Measurements from ENCODE around the gene AMPH.
"Not testable (repeated sequence)": the region's sequence is repeated elsewhere in the genome, so short reads cannot be mapped to it uniquely, and the experiment has no call there.

AMPH gene

DNA sequence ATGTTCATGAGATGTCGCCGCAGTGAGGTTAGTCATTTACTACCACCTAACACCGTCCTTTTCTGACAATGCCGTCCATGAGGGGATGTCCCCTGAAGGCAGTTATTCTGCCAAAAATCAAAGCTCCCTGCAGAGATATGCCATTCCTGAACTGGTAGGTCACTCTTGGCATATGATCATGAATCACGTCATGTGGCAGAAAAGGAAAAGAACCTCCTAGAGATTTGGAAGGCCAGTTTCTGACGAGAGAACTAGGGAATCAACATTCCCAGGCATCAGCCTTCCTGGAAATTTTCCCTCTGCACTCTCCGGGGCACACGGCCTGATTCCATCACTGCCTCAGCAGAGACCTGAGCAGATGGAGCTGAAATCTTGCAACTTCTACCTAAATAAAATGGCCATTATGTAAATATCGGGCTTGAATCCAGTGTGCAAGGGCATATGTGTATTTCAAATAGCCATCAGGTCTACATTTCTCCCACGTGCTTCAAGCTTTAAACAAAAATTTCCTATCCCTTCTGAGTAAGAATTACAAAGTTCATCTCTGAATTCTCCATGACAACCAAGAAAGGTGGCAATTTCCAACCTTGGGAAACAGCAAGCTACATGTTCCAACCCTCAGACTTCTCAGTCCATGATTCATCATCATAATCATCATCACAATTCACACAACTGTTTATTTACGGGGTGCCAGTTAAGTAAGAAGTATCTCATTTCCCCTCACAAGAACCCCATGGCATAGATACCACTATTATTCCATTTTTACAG, 46.5 kb downstream of the AMPH start:
- Mint-ChIP-seq H3K9me3 (no peaks in the 10 kb centered on the region), H3K4me1 (ENCODE audit: low read depth) (no peaks in the 10 kb centered on the region), H3K4me3 (no peak overlapping the region), H3K27me3 (ENCODE audit: low read depth) (no peaks in the 10 kb centered on the region), H3K27ac (no peak overlapping the region), H3K36me3 (ENCODE audit: low read depth) (no peaks in the 10 kb centered on the region)

DNA sequence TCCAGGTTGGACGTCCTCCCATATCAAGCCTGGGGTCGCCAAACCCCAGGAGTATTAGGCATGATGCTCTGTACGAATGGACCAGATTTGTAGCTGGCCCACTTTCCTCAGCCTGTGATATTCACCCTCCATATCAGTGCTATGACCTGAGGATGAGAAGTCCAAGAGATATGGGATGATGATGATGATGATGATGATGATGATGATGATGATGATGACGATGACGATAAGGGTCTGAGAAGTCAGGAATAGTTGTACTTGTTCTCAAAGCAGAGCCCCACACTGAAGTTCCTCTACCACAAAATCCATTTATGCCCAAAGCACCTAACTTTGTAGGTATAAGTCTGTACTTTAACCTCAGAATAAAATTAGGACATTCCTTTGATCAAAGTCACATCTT, 50.7 kb downstream of the AMPH start:
- H3K4me1 Mint-ChIP-seq (ENCODE audit: low read depth), result no peaks in the 10 kb centered on the region
- peaks cover 15% of the 10 kb centered on the region for H3K9me3 Mint-ChIP-seq
- no peaks in the 10 kb centered on the region for H3K36me3 Mint-ChIP-seq (ENCODE audit: low read depth)
- no peak overlapping the region for H3K4me3 Mint-ChIP-seq
- H3K27ac Mint-ChIP-seq, result no peak overlapping the region
- no peaks in the 10 kb centered on the region for H3K27me3 Mint-ChIP-seq (ENCODE audit: low read depth)

- no peaks in the 10 kb centered on the region for H3K27me3 Mint-ChIP-seq (ENCODE audit: low read depth)
- H3K4me1 Mint-ChIP-seq (ENCODE audit: low read depth), result no peaks in the 10 kb centered on the region
- H3K27ac Mint-ChIP-seq, result no peak overlapping the region
- peaks cover 18% of the 10 kb centered on the region for H3K9me3 Mint-ChIP-seq
- H3K4me3 Mint-ChIP-seq, result no peak overlapping the region
- H3K36me3 Mint-ChIP-seq (ENCODE audit: low read depth), result no peaks in the 10 kb centered on the region
Observed at GRCh38 chr7:38574086-38574485, 57.1 kb downstream of the AMPH start.

DNA sequence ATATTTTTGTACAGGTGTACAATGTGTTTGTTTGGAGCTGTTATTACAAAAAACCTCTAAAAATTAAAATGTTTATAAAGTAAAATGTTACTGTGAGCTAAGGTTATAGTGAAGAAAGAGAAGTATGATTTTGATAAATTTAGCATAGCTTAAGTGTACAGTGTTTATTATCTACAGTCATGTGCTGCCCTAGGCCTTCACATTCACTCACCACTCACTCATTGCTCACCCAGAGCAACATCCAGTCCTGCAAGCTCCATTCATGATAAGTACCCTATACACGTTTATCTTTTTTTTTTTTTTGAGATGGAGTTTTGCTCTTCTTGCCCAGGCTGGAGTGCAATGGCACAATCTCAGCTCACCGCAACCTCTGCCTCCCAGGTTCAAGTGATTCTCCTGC, 59.6 kb downstream of the AMPH start:
- H3K27me3 Mint-ChIP-seq (ENCODE audit: low read depth); H3K27ac Mint-ChIP-seq: not testable (repeated sequence)
- H3K9me3 Mint-ChIP-seq, result peaks cover 14% of the 10 kb centered on the region

GRCh38 chr7:38568497-38568896, 62.7 kb downstream of the AMPH start:
- Mint-ChIP-seq H3K27me3 (ENCODE audit: low read depth) (no peaks in the 10 kb centered on the region), H3K4me3 (no peak overlapping the region), H3K9me3 (no peaks in the 10 kb centered on the region), H3K27ac (no peak overlapping the region), H3K4me1 (ENCODE audit: low read depth) (no peaks in the 10 kb centered on the region), H3K36me3 (ENCODE audit: low read depth) (no peaks in the 10 kb centered on the region)

More for the DNA sequence above, 59.6 kb downstream of the AMPH start:
- H3K4me1 Mint-ChIP-seq (ENCODE audit: low read depth); H3K4me3 Mint-ChIP-seq; H3K36me3 Mint-ChIP-seq (ENCODE audit: low read depth): not testable (repeated sequence)

GRCh38 chr7:38565289-38565688, 65.9 kb downstream of the AMPH start:
- H3K4me1 Mint-ChIP-seq (ENCODE audit: low read depth), result no peaks in the 10 kb centered on the region
- no peak overlapping the region for H3K27ac Mint-ChIP-seq
- no peak overlapping the region for H3K4me3 Mint-ChIP-seq
- no peaks in the 10 kb centered on the region for H3K27me3 Mint-ChIP-seq (ENCODE audit: low read depth)
- H3K9me3 Mint-ChIP-seq, result no peaks in the 10 kb centered on the region
- H3K36me3 Mint-ChIP-seq (ENCODE audit: low read depth), result no peaks in the 10 kb centered on the region

DNA sequence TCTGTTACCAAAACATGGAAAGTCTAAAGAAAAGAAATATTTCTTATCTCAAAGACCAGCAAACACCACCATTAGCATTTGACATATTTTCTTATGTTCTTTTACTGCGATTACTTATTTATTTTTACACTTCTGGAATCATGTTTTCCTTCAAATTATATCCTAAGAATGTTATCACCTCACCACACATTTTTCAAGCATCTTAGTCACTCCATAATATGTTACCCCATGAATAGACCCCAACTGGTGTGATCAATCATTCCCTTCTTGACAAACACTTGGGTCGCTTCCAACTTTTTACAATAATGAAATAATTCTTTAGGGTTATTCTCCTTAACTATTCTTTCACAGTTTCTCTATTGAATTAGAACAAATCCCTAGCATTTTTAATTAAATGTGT, 67.4 kb downstream of the AMPH start:
- Mint-ChIP-seq H3K27me3 (ENCODE audit: low read depth) (no peaks in the 10 kb centered on the region), H3K36me3 (ENCODE audit: low read depth) (no peaks in the 10 kb centered on the region), H3K9me3 (no peaks in the 10 kb centered on the region), H3K27ac (no peak overlapping the region), H3K4me3 (no peak overlapping the region), H3K4me1 (ENCODE audit: low read depth) (no peaks in the 10 kb centered on the region)

- no peaks in the 10 kb centered on the region for H3K9me3 Mint-ChIP-seq
Observed at GRCh38 chr7:38561166-38561565, 70.0 kb downstream of the AMPH start.

GRCh38 chr7:38558761-38559345, 72.3 kb downstream of the AMPH start:
- Mint-ChIP-seq H3K9me3 (no peaks in the 10 kb centered on the region), H3K36me3 (ENCODE audit: low read depth) (no peaks in the 10 kb centered on the region), H3K4me1 (ENCODE audit: low read depth) (no peaks in the 10 kb centered on the region), H3K27ac (no peak overlapping the region), H3K4me3 (no peak overlapping the region), H3K27me3 (ENCODE audit: low read depth) (no peaks in the 10 kb centered on the region)

More at GRCh38 chr7:38561166-38561565, 70.0 kb downstream of the AMPH start:
- Mint-ChIP-seq H3K4me1 (ENCODE audit: low read depth) (no peaks in the 10 kb centered on the region), H3K27me3 (ENCODE audit: low read depth) (no peaks in the 10 kb centered on the region), H3K36me3 (ENCODE audit: low read depth) (no peaks in the 10 kb centered on the region), H3K27ac (no peak overlapping the region), H3K4me3 (no peak overlapping the region)

- H3K36me3 Mint-ChIP-seq (ENCODE audit: low read depth), result no peaks in the 10 kb centered on the region
- no peak overlapping the region for H3K4me3 Mint-ChIP-seq
- no peaks in the 10 kb centered on the region for H3K9me3 Mint-ChIP-seq
- peaks cover 4% of the 10 kb centered on the region for H3K27me3 Mint-ChIP-seq (ENCODE audit: low read depth)
- no peaks in the 10 kb centered on the region for H3K4me1 Mint-ChIP-seq (ENCODE audit: low read depth)
- no peak overlapping the region for H3K27ac Mint-ChIP-seq
Observed at GRCh38 chr7:38554586-38554985, 76.6 kb downstream of the AMPH start.

- Mint-ChIP-seq H3K36me3 (ENCODE audit: low read depth) (no peaks in the 10 kb centered on the region), H3K4me3 (no peak overlapping the region), H3K9me3 (no peaks in the 10 kb centered on the region), H3K27me3 (ENCODE audit: low read depth) (peaks cover 13% of the 10 kb centered on the region), H3K27ac (no peak overlapping the region), H3K4me1 (ENCODE audit: low read depth) (no peaks in the 10 kb centered on the region)
Observed at GRCh38 chr7:38550836-38551235, 80.3 kb downstream of the AMPH start.

DNA sequence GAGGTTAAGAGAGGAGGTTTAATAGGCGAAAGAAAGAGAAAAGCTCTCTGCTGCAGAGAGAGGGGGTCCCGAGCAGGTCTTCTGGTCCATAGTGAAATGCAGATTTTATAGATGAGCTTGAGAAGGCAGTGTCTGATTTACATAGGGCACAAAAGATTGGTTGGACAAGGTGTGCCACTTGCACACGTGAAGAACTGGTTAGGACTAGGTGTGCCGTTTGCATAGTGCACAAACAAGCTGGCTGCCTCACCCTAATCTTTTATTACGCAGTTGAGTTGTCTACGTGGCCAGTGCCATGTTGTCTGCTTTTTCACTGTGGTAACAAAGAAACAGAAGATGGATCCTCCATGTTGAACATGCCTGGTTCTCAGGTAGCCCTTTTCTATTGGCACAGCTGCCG, 82.6 kb downstream of the AMPH start:
- Mint-ChIP-seq H3K36me3 (ENCODE audit: low read depth) (no peaks in the 10 kb centered on the region), H3K4me3 (no peak overlapping the region), H3K4me1 (ENCODE audit: low read depth) (no peaks in the 10 kb centered on the region), H3K27me3 (ENCODE audit: low read depth) (peaks cover 14% of the 10 kb centered on the region), H3K27ac (no peak overlapping the region), H3K9me3 (no peaks in the 10 kb centered on the region)

GRCh38 chr7:38546763-38547162, 84.4 kb downstream of the AMPH start:
- peaks cover 16% of the 10 kb centered on the region for H3K27me3 Mint-ChIP-seq (ENCODE audit: low read depth)
- no peak overlapping the region for H3K27ac Mint-ChIP-seq
- H3K4me3 Mint-ChIP-seq, result no peak overlapping the region
- H3K9me3 Mint-ChIP-seq, result no peaks in the 10 kb centered on the region
- H3K36me3 Mint-ChIP-seq (ENCODE audit: low read depth), result no peaks in the 10 kb centered on the region
- no peaks in the 10 kb centered on the region for H3K4me1 Mint-ChIP-seq (ENCODE audit: low read depth)

DNA sequence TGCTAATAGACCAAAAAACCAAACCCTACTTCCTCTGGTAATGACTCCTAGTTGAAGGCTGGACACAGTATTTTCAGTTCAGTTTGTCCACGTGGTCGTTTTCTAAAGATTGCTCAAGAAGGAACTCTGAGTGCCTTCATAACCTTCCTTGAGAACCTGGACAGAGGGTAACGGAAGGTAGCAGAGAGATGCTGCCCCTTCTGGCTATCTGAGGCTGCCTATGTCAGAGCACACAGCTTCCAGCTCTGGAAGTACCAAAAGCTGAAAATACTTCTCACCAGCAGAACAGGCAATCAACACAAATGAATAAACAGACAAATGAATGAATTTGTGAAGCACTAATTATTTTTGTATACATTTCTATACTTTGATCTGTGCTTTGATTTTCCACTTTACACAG, 85.2 kb downstream of the AMPH start:
- Mint-ChIP-seq H3K36me3 (ENCODE audit: low read depth) (no peaks in the 10 kb centered on the region), H3K4me1 (ENCODE audit: low read depth) (no peaks in the 10 kb centered on the region), H3K27ac (no peak overlapping the region), H3K4me3 (no peak overlapping the region), H3K9me3 (no peaks in the 10 kb centered on the region), H3K27me3 (ENCODE audit: low read depth) (peaks cover 18% of the 10 kb centered on the region)

- H3K27me3 Mint-ChIP-seq (ENCODE audit: low read depth), result peaks cover 11% of the 10 kb centered on the region
- no peak overlapping the region for H3K4me3 Mint-ChIP-seq
- no peaks in the 10 kb centered on the region for H3K36me3 Mint-ChIP-seq (ENCODE audit: low read depth)
- no peaks in the 10 kb centered on the region for H3K4me1 Mint-ChIP-seq (ENCODE audit: low read depth)
- H3K9me3 Mint-ChIP-seq, result no peaks in the 10 kb centered on the region
- no peak overlapping the region for H3K27ac Mint-ChIP-seq
Observed at GRCh38 chr7:38542156-38542555, 89.0 kb downstream of the AMPH start.

Measured in T-helper 1 cell treated with Interleukin-12 subunit alpha and Interleukin-12 subunit beta and Interleukin-4 antibody, amounts not matched to agents 30 μg/mL and 1 μg/mL, for 36 hours (primary cell).